Measurements from ENCODE around the gene GPR87. TPM values are rescaled to one million over a fixed set of nuclear protein-coding genes. Genes with fewer than 3 reads are reported as not detected.

Gene GPR87
- total RNA-seq, 2 donors from 2014 or later = not detected

DNA sequence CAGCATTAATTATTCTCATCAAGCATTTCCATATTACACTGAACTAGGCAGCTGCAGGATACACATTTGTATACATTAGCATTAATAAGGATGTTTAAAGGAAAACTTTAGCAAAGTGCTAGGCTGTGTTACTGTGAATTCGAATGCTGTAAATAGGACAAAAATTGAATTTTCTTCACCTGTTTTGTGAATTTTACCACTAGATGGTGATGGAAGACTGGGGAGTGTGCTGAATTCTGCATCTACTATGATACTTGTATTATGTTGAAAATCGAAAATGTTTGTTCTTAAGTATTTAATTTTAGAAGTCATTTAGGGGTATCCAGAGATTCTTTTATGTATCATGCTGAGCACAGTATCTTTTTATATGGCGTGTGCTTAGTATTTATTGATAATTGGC, 25.9 kb downstream of the GPR87 start:
- Mint-ChIP-seq H3K27ac (no peak overlapping the region), H3K4me1 (no peaks in the 10 kb centered on the region), H3K27me3 (peaks cover 28% of the 10 kb centered on the region), H3K36me3 (ENCODE audit: low read depth) (no peaks in the 10 kb centered on the region), H3K4me3 (no peak overlapping the region)
- no peaks in the 10 kb centered on the region for H3K9me3 ChIP-seq (ENCODE audit: control insufficient read depth, low read length, poor library complexity, severe bottlenecking)
- ATAC-seq = no peak
- no peak for DNase-seq

DNA sequence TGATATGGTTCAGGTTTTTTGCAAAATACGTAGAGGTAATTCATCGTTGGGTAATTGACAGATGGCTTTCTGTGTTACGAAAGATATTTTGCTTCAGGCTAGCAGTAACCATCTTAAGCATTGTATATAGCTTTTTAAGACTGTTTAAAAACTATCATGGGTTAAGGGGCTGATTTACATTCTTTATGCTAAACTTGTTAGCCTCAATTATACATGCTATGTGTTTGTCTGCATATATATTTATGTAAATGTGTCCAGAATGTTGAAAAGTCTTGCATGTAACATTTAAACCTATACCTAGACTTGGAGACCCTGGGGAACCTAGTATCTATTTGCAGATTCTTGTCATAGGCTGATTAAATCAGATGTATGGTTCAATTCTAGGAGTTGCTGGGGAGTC, 27.2 kb downstream of the GPR87 start:
- Mint-ChIP-seq H3K4me3 (no peak overlapping the region), H3K4me1 (no peaks in the 10 kb centered on the region), H3K36me3 (ENCODE audit: low read depth) (no peaks in the 10 kb centered on the region), H3K27me3 (peaks cover 19% of the 10 kb centered on the region), H3K27ac (no peak overlapping the region)
- DNase-seq = no peak
- H3K9me3 ChIP-seq (ENCODE audit: control insufficient read depth, low read length, poor library complexity, severe bottlenecking) = no peaks in the 10 kb centered on the region
- ATAC-seq = no peak

DNA sequence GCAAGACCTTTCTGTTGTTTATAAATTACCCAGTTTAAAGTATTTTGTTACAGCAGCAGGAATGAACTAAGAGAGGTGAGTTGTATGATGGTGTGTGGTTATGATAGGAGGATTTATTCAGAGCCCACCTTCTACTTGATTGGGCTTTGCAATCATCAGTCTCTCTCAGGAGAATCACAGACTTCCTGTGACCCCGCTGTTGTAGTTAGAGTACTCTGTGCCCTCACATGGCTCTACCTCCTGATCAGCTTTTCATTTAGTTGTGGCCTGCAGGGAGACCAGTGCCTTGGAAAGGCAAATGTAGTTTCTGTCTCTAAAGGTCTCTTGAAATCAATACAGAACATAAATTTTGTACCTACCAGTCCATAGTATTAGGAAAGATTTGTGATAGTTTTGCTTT, 30.7 kb downstream of the GPR87 start:
- no peak overlapping the region for H3K27ac Mint-ChIP-seq
- peaks cover 13% of the 10 kb centered on the region for H3K4me1 Mint-ChIP-seq
- H3K9me3 ChIP-seq (ENCODE audit: control insufficient read depth, low read length, poor library complexity, severe bottlenecking) = no peaks in the 10 kb centered on the region
- H3K4me3 Mint-ChIP-seq = no peak overlapping the region
- H3K27me3 Mint-ChIP-seq = no peaks in the 10 kb centered on the region
- no peak for DNase-seq
- H3K36me3 Mint-ChIP-seq (ENCODE audit: low read depth) = no peaks in the 10 kb centered on the region
- no peak for ATAC-seq

DNA sequence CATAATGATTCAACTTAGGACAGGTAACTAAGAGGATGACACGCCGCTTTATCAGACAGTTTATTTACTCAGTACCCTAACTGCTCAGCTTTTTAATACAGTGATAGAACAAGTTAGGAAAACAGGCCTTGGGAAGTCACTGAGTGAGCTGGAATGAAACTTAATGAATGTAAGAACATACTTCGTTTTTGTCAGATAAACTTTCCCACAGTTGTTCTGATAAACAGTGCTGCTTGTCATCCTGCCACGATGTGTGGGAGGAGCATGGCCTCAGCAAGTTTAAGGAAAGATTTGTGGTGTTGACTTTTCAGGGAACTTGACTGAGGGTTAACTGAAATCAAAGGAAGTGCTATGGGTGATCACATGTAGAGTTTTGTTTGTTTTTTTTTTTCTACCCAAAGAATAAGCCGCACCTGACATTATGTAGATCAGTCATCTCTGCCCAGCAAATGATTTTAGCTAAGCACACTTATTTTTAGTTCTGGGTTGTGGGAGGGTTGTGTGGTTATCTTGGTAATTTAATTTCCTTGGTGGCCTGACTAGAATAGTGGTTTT, 32.6 kb downstream of the GPR87 start:
- DNase-seq = no peak

DNA sequence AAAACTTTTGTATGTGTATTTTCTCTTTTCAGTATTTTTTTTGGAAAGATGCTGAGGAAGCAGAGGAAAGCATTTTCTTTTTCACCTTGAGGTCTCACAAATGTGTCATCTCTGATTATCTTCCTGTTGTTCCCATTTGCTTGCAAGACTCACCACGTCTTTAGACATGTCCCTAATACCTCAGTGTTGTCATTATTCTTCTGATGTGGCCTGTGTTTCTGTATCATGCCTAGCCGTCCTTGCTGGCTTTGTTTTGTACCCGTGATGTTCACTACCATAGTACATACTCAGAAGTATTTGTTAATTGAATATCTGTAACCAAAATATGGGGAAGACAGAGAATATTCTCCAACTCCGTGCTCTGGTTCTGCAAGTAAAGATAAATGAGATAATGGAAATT, 33.2 kb downstream of the GPR87 start:
- Mint-ChIP-seq H3K27ac (peak overlapping the region; percentile 75), H3K36me3 (ENCODE audit: low read depth) (no peaks in the 10 kb centered on the region), H3K4me1 (peaks cover 22% of the 10 kb centered on the region), H3K4me3 (no peak overlapping the region), H3K27me3 (no peaks in the 10 kb centered on the region)
- DNase-seq (no peak), ATAC-seq (peak; percentile 81)
- no peaks in the 10 kb centered on the region for H3K9me3 ChIP-seq (ENCODE audit: control insufficient read depth, low read length, poor library complexity, severe bottlenecking)

More for the DNA sequence above, 32.6 kb downstream of the GPR87 start:
- no peaks in the 10 kb centered on the region for H3K36me3 Mint-ChIP-seq (ENCODE audit: low read depth)
- H3K9me3 ChIP-seq (ENCODE audit: control insufficient read depth, low read length, poor library complexity, severe bottlenecking) = no peaks in the 10 kb centered on the region
- no peak overlapping the region for H3K4me3 Mint-ChIP-seq
- H3K27ac Mint-ChIP-seq = peak overlapping the region; percentile 75
- H3K4me1 Mint-ChIP-seq = peaks cover 16% of the 10 kb centered on the region
- peak; percentile 49 for ATAC-seq
- H3K27me3 Mint-ChIP-seq = no peaks in the 10 kb centered on the region

DNA sequence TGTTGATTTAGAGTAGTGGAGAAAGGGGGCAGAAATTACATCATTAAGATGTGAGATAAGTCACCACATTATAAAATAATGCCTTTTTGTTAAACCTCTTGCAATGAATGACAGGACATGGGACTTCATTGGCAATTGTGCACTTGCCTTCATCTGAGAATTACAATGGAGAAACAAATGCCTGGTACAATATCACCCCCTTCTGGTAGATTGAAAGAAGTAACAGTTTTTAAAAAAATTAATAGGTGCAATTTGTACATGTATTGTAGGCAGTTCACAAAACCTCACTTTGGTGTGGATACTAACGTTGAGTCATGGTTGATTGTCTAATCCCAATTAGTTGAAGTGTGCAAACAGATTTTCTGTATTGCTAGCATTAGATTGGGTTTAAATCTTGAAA, 33.7 kb downstream of the GPR87 start:
- H3K27me3 Mint-ChIP-seq = no peaks in the 10 kb centered on the region
- H3K4me3 Mint-ChIP-seq = no peak overlapping the region
- H3K27ac Mint-ChIP-seq = peak overlapping the region; percentile 75
- ATAC-seq = peak; percentile 68
- H3K4me1 Mint-ChIP-seq = peaks cover 24% of the 10 kb centered on the region
- H3K9me3 ChIP-seq (ENCODE audit: control insufficient read depth, low read length, poor library complexity, severe bottlenecking) = no peaks in the 10 kb centered on the region
- no peaks in the 10 kb centered on the region for H3K36me3 Mint-ChIP-seq (ENCODE audit: low read depth)
- no peak for DNase-seq

DNA sequence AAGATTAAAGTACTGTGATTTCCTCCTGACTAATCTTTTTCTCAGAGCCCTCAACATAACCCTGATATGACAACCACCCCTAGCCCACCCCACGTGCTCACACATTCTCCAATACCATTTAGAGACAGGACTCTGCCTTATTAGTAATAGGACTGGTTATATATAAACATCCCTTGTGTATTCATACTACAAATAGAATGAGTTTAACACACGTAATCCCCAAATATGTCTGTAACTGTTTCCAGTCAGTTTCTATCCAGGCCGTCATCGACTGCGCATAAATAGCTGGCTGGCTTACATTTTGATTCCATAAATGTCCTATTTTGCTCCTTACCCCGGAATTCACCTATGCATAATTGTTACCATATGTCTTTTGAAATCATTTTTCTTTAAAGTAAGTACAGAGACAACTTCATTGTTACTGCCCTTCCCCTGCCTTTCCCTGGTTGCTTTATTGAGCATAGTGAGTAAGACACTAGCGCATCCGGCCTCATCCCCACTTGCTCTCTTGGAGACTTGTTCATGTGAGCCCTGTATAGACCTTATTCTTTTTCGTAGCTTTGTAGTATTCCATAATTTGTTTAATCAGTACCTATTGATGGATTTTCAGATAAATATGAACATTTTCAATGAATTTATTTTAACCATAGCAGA, 34.8 kb downstream of the GPR87 start:
- H3K27me3 Mint-ChIP-seq = no peaks in the 10 kb centered on the region
- H3K4me3 Mint-ChIP-seq = no peak overlapping the region
- peaks cover 26% of the 10 kb centered on the region for H3K4me1 Mint-ChIP-seq
- DNase-seq = no peak
- H3K36me3 Mint-ChIP-seq (ENCODE audit: low read depth) = no peaks in the 10 kb centered on the region
- no peak for ATAC-seq
- peak overlapping the region; percentile 75 for H3K27ac Mint-ChIP-seq
- H3K9me3 ChIP-seq (ENCODE audit: control insufficient read depth, low read length, poor library complexity, severe bottlenecking) = no peaks in the 10 kb centered on the region

DNA sequence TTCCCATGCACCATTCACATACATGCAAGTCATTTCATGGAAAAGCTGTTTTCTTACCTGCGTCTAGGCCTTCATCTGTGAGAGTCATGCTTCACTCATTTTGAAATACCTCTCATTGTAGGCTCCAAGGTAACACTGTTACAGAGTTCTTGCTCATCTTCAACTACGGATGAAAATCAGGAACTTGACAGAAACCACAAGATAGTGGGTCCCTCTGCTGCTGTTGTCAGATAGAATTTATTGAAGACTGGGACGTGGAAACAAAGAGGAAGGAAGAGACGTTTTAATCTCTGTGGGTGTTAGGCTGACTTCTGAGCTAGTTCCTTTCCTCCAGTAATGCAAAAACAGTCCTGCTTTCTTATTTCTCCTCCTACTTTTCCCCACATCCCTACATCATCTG, 38.4 kb downstream of the GPR87 start, which contains the start of gene P2RY14:
TSS of gene P2RY14 (minus strand) at position 313 of the 400 bp plus-strand sequence. CDS start 64,226 bp downstream, outside the sequence.
- DNase-seq (no peak), ATAC-seq (peak; percentile 28)
- Mint-ChIP-seq H3K4me1 (peaks cover 35% of the 10 kb centered on the region), H3K27me3 (no peaks in the 10 kb centered on the region), H3K36me3 (ENCODE audit: low read depth) (no peaks in the 10 kb centered on the region), H3K4me3 (no peak within 1 kb of the TSS), H3K27ac (peak within 1 kb of the TSS; percentile 95)
- H3K9me3 ChIP-seq (ENCODE audit: control insufficient read depth, low read length, poor library complexity, severe bottlenecking) = no peaks in the 10 kb centered on the region

DNA sequence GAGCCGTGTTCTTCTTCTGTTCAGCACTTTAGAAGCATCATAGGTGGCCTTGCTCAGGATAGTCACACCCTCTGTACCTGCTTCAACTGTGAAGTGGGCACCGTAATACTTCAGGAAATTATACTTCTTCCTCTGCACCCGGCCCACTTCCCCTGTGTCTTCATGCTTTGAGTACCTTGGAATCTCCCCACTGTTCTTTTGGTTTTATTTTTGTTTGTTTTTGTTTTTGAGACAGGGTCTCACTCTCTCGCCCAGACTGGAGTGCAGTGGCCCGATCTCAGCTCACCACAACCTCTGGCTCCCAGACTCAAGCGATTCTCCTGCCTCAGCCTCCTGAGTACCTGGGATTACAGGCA, 40.0 kb downstream of the GPR87 start:
- H3K9me3 ChIP-seq (ENCODE audit: control insufficient read depth, low read length, poor library complexity, severe bottlenecking) = no peaks in the 10 kb centered on the region
- DNase-seq (peak in 2 of 3 donors; percentile 15 to 17), ATAC-seq (peak; percentile 96)
- no peaks in the 10 kb centered on the region for H3K36me3 Mint-ChIP-seq (ENCODE audit: low read depth)
- H3K27ac Mint-ChIP-seq = peak overlapping the region; percentile 95
- peaks cover 34% of the 10 kb centered on the region for H3K4me1 Mint-ChIP-seq
- H3K4me3 Mint-ChIP-seq = peak overlapping the region; percentile 73
- H3K27me3 Mint-ChIP-seq = no peaks in the 10 kb centered on the region

DNA sequence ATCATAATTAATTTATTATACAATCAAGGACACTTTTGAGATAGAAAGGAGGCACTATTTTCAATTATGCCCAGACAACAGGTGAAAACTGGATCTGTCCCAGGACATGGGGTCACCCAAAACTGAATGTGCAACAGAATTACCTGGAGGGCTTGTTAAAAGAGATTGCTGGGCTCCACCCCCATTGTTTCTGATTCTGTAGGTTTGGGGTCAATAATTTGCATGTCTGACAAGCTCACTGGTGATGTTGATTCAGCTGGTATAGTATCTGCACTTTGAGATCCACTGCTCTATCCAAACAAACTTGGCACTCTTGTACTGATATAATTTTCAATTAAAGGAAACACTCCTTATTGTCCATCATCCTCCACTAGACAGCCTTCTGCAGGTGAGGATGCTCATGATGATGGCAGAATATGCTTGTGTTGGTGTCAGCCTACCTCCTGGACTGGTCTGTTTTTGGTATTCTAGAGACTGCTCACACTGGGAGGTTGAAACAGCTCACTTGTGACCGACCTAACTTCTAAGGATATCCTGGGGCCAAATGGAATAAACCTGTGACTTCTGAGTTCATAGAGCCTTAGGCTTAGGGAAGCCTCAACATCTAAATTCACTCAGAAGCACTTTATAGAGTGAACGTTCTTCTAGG, 40.5 kb downstream of the GPR87 start:
- no peak for DNase-seq
- ATAC-seq = peak; percentile 16
- H3K27me3 Mint-ChIP-seq = no peaks in the 10 kb centered on the region
- peak overlapping the region; percentile 73 for H3K4me3 Mint-ChIP-seq
- H3K36me3 Mint-ChIP-seq (ENCODE audit: low read depth) = no peaks in the 10 kb centered on the region
- H3K4me1 Mint-ChIP-seq = peaks cover 34% of the 10 kb centered on the region
- peak overlapping the region; percentile 95 for H3K27ac Mint-ChIP-seq
- no peaks in the 10 kb centered on the region for H3K9me3 ChIP-seq (ENCODE audit: control insufficient read depth, low read length, poor library complexity, severe bottlenecking)

DNA sequence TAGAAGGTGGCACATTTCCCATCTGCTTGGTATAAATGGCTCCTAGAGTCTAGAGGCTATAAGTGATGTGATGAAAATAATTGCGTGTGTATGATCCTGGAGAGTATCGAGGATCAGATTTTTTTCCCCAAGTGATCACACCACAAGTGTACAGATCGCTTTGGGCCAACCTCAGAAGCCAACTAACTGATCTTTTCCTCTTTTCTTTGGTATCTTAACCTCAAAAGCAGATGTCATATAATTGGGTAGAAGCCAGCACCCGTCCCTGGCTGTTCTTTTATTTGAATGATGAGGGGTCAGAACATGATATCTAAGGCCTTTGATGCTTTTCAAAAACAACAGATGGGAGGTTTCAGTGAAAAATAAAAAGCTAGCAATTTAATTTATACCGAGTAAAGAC, 41.5 kb downstream of the GPR87 start:
- H3K4me3 Mint-ChIP-seq = no peak overlapping the region
- peak overlapping the region; percentile 95 for H3K27ac Mint-ChIP-seq
- ATAC-seq (no peak), DNase-seq (no peak)
- no peaks in the 10 kb centered on the region for H3K9me3 ChIP-seq (ENCODE audit: control insufficient read depth, low read length, poor library complexity, severe bottlenecking)
- H3K27me3 Mint-ChIP-seq = no peaks in the 10 kb centered on the region
- peaks cover 37% of the 10 kb centered on the region for H3K4me1 Mint-ChIP-seq
- no peaks in the 10 kb centered on the region for H3K36me3 Mint-ChIP-seq (ENCODE audit: low read depth)

DNA sequence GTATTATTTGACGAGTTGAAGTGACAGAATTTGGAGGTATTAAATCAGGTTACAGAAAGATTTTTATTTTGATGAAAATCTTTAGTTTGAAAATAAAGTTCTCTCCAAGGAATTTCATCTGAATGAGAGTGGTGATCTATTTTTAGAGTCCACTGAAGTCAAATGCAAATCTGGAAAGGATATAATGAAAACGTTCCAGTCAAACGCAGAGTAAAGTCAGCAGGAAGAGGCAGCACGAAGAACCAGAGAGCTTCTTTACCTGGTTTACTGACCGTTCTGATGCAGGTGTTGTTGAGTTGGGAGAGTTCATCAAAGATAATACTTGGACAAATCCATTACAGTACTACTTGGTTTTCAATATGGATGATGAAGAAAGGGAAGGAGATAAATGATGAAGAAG, 47.0 kb downstream of the GPR87 start:
- H3K9me3 ChIP-seq (ENCODE audit: control insufficient read depth, low read length, poor library complexity, severe bottlenecking) = no peaks in the 10 kb centered on the region
- Mint-ChIP-seq H3K27ac (no peak overlapping the region), H3K27me3 (peaks cover 6% of the 10 kb centered on the region), H3K4me1 (peaks cover 22% of the 10 kb centered on the region), H3K36me3 (ENCODE audit: low read depth) (no peaks in the 10 kb centered on the region), H3K4me3 (no peak overlapping the region)
- DNase-seq (no peak), ATAC-seq (no peak)

DNA sequence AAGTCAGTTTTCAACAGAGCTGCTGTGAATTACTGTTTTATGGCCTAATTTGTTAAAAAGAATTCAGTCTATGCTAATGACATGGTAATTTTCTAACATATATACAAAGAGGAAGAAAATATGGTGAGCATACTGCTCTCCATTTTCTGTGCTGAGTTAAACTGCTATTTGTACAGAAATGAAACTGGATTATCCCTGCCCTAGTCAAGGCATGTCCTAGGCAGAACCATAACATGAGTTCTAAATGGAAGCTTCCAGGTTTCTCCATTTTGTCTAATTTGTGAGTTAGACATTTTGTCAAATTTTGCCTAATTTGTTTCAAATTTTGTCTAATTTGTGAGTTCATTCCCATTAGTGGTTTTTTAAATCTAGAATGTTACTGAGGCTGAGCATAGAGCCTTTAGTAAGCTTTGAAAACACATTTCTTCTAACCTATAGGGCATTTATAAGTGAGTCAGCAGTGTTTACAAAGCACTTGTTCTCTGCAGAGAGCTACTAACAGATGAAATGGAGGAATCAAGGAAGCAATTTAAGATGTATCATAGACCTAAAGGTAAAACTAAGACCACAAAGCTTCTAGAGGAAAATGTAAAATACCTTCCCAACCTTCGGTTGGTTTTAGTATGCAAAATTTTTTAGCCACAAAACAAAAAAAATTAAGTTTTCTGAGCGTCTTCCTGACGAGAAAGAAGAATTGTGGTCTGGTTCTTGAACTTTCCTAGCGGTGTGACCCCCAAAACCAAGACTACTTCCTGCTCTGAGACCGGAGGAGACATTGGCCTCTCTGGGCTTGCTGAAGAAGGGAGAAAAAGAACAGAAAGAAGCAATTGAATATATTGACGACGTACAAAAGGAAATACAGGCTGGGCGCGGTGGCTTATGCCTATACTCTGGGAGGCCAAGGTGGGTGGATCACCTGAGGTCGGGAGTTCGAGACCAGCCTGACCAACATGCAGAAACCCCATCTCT, 48.1 kb downstream of the GPR87 start:
- peaks cover 7% of the 10 kb centered on the region for H3K27me3 Mint-ChIP-seq
- ATAC-seq = peak; percentile 66
- DNase-seq = no peak
- no peaks in the 10 kb centered on the region for H3K9me3 ChIP-seq (ENCODE audit: control insufficient read depth, low read length, poor library complexity, severe bottlenecking)
- H3K36me3 Mint-ChIP-seq (ENCODE audit: low read depth) = no peaks in the 10 kb centered on the region
- peak overlapping the region; percentile 67 for H3K4me3 Mint-ChIP-seq
- peak overlapping the region; percentile 91 for H3K27ac Mint-ChIP-seq
- H3K4me1 Mint-ChIP-seq = peaks cover 22% of the 10 kb centered on the region

Data from T-helper 17 cell (primary cell).